CD4-positive, alpha-beta T cell treated with Interleukin-2 at 100 ng/mL for 4 hours (primary cell): Measurements from ENCODE around the gene FBXO4.
A peak's percentile ranks its signal among the peaks of the same experiment; 100 is the strongest.

Source experiments
- DNase-seq: peaks from one replicate; pipeline ENCODE4 v3.0.0-alpha.2; 2020; ENCODE audit warnings: low spot score

The FBXO4 gene

GRCh38 chr5:41924872-41925554 lies at the start of gene FBXO4:
Gene FBXO4, plus strand, starts transcription at chr5:41925281. Its CDS starts 29 bp downstream, at chr5:41925310.
- DNase-seq: peak; percentile 86

DNA sequence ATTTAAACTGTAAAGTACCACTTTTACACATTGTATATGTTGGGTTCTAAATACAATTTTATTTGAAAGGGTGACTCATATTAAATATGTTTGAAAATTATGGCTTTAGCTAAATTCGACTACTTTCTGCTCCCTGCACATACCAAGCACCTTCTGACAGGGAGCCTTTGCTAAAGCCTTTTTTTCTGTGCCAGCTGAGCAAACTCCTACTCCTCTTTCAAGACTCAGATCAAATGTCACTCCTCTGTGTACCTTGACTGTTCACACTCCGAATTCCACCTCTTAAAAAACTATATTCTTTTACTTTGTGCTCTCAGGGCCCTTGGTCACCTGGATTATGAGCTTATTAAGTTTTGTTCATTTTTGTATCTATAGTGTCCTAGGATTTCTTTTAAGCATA lies 48.4 kb upstream of the FBXO4 start:
- DNase-seq: no peak

DNA sequence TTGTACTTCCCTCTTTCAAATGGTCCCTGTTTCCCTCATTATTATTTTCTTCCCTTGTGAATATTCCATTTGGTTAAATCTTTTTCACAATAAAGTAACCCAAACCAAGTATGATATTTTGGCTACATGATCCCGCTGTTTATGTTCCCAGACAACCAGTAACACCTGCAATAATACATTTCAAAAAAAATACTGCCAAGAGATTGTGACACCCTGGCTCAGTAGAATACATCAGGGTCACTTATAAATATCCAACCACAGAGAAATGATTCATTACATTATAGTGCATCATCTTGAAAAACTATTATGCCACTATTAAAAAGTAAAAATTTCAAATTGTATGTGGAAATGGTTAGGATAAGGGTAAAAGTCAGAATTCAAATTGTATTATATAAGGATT lies 47.7 kb upstream of the FBXO4 start:
- no peak for DNase-seq

GRCh38 chr5:41878173-41878572 lies 46.9 kb upstream of the FBXO4 start:
- DNase-seq: no peak

DNA sequence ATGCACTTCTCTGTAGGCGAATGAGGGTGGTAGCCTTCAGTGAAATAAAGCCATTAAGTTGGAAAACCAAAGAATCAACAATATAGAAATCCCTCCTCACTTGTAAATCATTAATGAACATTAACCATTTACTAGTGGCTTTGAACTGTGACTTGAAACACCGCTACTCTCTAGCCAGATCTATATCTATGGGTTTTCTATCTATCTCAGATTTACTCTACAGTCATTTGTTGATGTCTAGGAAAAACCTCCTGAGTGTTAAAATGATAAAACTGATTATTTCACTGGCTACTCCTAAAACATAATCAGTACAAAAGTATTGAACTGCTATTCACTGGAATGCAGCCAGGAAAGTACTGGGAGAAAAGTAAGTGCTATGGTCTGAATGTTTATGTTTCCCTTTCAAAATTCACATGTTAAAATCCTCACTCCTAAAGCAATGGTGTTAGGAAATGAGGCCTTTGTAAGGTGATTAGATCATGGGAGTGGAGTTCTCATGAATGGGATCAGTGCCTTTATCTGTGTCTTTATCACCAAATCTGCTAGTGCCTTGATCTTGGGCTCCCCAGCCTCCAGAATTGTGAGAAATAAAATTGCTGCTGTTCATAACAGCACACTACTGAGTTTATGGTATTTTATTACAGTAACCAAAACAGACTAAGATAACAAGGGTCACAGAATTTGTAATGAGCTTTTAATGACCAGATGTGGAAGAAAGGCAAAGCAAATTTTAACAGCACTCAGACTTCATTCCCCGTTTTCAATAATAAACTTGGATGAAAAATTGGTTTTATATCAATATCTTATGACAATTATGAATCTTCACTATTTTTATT lies 46.2 kb upstream of the FBXO4 start:
- DNase-seq: no peak

GRCh38 chr5:41882765-41883164 lies 42.3 kb upstream of the FBXO4 start:
- DNase-seq: no peak

DNA sequence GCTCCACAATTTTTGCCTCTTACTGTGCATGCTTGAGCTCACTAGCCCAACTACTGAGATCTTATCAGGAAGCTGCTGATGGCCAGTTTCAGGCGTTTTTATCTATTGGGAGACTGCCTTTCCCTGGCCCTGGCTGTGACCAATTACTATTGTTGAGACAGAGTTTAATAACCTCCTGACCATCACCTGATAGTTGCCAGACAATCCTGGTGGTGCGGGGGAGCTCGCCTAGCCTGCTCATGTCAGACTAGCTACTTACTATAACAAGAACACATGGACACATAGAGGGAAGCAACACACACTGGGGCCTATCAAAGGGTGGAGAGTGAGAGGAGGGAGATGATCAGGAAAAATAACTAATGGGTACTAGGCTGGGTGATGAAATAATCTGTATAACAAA lies 41.8 kb upstream of the FBXO4 start:
- no peak for DNase-seq

GRCh38 chr5:41883936-41884335 lies 41.1 kb upstream of the FBXO4 start:
- no peak for DNase-seq

DNA sequence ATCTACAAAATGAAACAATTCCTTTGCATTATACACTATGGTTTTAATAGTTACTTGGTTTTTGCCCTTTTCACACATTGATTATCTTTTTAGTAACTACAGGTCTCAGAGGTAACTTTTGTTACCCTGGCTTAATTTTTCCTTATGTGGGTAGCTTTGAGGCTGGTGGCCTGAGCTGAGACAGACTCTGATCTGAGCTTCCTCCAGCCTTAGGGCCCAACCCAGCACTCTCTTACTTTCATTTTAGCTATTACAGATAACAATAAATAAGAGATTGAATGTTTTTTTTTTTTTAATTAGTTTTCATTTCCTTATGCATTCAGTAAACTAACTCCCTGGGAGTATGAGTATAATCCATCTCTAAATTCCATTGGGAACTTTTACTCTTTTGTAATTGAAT lies 39.8 kb upstream of the FBXO4 start:
- no peak for DNase-seq

DNA sequence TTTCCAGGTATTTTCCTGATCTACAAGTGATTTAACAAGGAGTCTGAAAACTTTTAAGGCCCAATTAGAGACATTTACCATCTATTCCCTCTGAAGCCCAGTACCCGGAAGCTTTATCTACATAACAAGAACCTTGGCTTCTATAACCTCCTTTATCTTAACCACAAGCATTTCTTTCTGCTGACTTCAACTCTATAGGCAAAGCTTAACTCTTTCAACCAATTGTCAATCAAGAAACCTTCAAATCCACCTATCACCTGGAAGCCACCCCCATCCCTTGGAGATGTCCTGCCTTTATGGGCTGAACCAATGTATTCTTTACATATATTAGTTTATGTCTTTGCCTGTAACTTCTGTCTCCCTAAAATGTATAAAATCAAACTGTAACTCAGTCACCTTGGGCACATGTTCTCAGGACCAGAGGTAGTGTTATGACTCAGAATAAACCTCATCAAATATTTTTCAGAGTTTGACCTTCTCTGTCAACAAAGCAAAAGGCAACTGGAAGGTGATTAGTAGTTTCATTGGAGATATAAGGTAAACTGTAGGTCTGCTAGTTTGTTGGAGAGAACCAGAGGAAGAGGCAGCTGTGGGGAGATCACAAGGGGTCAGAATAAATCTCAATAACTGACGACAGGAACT lies 33.9 kb upstream of the FBXO4 start:
- no peak for DNase-seq

- no peak for DNase-seq
These were observed 33.0 kb upstream of the FBXO4 start for GRCh38 chr5:41892031-41892430.

DNA sequence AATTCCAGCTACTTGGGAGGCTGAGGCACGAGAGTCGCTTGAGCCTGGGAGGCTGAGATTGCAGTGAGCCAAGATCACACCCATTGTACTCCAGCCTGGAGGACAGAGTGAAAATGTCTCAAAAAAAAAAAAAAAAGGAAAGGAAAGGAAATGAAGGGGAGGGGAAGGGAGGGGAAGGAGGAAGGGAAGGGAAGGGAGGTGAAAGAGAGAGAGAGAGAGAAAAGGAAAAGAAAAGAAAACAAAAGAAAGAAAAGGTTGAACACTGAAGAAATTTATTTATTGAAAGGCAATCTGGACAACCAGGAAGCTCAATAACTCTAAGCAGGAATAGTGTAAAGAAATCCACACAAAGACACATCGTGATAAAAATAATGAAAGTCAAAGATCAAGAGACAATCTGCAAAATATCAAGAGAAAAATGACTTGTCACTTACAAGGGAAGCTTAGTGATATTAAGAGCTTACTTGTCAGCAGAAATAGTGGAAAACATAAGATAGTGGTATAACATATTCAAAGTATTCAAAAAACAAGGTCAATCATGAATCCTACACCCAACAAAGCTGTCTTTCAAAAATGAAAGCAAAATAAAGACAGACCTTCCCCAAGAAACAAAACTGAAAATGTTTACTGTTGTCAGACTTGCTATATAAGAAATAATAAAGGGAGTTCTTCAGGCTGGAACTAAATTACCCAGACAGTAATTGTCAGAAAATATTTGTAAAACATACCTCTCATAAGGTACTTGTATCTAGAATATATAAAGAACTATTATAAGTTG lies 31.8 kb upstream of the FBXO4 start:
- DNase-seq: no peak

DNA sequence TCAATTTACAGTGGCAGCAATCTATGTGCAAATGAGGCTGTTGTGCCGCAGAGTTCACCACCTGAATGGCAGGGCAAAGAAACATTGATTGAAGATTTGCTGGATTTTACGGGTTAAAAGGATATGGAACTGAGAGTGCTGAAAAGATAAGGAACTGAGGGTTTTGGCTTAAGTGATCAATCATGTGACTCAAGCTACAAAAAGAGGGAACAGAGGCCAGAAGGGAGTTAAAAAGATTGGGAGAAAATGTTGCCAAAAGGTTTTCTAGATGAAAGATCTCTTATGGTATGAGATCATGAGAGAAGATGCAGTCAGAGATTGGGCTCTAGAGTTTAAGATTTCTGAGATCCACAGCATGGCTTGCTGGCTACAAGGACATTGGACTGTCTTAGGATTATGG lies 28.9 kb upstream of the FBXO4 start:
- DNase-seq: no peak

DNA sequence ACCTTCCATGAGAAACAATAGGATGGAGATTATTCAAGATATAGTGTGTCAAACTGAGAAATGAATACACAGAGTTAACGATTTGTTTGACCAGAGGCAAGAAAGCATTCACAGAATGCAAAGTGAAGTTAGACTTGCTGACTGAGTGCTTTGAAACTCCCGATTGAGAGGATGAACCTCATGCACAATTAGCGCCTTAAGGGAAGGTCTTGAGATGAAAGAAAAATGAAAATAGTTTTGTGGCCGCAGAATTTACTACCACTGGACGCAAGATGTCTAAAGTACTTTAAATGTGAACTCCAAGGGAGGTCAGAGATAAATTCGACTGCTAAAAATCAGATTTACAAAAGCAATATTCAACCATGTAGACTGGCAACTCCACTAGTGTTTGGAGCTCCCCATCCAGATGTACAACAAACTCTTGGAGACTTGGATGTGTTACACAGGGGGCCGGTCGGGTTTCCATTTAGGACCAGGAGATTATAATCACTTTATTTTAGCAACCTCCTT lies 21.6 kb upstream of the FBXO4 start:
- no peak for DNase-seq

GRCh38 chr5:41903892-41904799 lies 20.9 kb upstream of the FBXO4 start, which contains the start of gene RIMOC1:
Gene RIMOC1, plus strand, starts transcription at chr5:41904344. Its CDS starts 24 bp downstream, at chr5:41904368.
- DNase-seq: peak; percentile 98

GRCh38 chr5:41906151-41906550 lies 18.9 kb upstream of the FBXO4 start:
- DNase-seq: no peak

- no peak for DNase-seq
These were observed 16.6 kb upstream of the FBXO4 start for GRCh38 chr5:41908374-41909079.

DNA sequence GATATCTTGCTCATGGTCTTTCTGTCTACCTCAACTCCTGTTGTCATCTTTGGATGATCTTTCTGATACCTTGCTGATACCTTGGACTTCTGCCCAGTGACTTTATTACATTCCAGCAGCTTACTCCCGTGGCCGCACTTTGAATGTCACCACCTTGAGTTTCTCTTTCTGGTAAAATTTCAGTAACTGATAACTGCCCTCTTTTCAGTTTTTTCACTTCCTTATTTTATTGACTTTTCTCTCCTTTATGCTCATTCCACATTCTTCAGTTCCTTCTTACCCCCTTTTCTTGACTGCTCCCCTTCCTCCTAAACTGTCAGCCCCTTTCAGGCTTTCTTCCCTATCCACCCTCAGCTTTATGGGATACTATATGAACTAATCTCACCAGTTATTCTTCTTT lies 7.0 kb upstream of the FBXO4 start:
- DNase-seq: no peak

GRCh38 chr5:41921166-41921565 lies 3.9 kb upstream of the FBXO4 start:
- no peak for DNase-seq

DNA sequence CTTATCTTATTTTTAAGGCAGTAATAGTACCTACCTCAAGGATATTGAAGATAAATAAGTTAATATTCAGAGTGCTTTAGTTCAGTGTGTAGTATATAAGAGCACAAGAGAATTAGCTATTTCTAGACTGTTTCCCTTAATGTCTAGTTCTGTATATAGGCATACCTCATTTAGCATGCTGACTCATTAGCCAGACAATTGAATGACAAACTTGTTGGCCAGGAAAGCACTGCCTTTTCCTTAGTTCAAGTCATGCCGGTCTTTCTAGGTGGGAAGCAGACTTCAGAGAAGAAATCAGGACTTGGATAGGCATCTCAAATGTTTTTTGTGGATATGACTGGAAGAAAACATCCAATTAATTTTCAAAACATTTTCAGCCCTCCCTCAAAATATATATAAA lies 3.2 kb upstream of the FBXO4 start:
- DNase-seq: no peak
